Transverse colon (tissue), 4 donors: ENCODE measurements around the gene CHCHD5.
"Not testable (repeated sequence)": the region's sequence is repeated elsewhere in the genome, so short reads cannot be mapped to it uniquely, and the experiment has no call there.

Experiments used
- POLR2A ChIP-seq: fragments of 450-650 bp; IDR thresholded peaks from one replicate; pipeline ENCODE4 v1.6.1; 2016; ENCODE audit warnings: antibody characterized with exemption, mild to moderate bottlenecking, moderate library complexity
- POLR2AphosphoS5 ChIP-seq, 3 donors: sonication (generic); formaldehyde crosslinking; IDR thresholded peaks; one replicate each; pipeline ENCODE4 v1.6.1; 2016; ENCODE audit warnings: antibody characterized with exemption in 3 of 3
- TF ChIP-seq, protein P1 (sequence below), 5 experiments: fragments of 200-600 bp in 3 of 5; fragments of 450-650 bp in 2 of 5; sonication (generic) in 3 of 5; IDR thresholded peaks; 1 replicate in 2 of 5; 2 replicates in 3 of 5; pipeline ENCODE4 v1.5.1; 2016 to 2017; ENCODE audit warnings: antibody characterized with exemption in 5 of 5, inconsistent platforms in 3 of 5, mild to moderate bottlenecking in 2 of 5, moderate library complexity in 1 of 5

DNA sequence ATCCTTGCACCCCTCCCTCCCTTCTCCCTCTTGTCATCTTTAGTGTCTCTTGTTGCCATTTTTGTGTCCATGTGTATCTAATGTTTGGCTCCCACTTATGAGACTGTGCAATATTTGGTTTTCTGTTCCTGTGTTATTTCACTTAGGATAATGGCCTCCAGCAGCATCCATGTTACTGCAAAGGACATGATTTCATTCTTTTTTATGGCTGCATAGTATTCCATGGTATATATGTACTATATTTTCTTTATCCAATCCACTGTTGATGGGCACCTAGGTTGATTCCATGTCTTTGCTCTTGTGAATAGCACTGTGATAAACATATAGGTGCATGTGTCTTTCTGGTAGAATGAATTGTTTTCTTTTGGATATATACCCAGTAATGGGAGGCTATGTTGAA is 47.7 kb upstream of the CHCHD5 start:
- TF ChIP-seq POLR2AphosphoS5 (IDR thresholded peaks at IDR 0.05); POLR2A: not testable (repeated sequence)
- TF ChIP-seq, protein P1, sequence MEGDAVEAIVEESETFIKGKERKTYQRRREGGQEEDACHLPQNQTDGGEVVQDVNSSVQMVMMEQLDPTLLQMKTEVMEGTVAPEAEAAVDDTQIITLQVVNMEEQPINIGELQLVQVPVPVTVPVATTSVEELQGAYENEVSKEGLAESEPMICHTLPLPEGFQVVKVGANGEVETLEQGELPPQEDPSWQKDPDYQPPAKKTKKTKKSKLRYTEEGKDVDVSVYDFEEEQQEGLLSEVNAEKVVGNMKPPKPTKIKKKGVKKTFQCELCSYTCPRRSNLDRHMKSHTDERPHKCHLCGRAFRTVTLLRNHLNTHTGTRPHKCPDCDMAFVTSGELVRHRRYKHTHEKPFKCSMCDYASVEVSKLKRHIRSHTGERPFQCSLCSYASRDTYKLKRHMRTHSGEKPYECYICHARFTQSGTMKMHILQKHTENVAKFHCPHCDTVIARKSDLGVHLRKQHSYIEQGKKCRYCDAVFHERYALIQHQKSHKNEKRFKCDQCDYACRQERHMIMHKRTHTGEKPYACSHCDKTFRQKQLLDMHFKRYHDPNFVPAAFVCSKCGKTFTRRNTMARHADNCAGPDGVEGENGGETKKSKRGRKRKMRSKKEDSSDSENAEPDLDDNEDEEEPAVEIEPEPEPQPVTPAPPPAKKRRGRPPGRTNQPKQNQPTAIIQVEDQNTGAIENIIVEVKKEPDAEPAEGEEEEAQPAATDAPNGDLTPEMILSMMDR (IDR thresholded peaks at IDR 0.05) = not testable (repeated sequence)
